ENCODE data around the gene DBNL. TPM values are rescaled to one million over a fixed set of nuclear protein-coding genes. Genes with fewer than 3 reads are reported as not detected.
A peak's percentile ranks its signal among the peaks of the same experiment; 100 is the strongest.

The DBNL gene
- total RNA-seq, 1 donor from 2014 or later: 94.5 TPM

DNA sequence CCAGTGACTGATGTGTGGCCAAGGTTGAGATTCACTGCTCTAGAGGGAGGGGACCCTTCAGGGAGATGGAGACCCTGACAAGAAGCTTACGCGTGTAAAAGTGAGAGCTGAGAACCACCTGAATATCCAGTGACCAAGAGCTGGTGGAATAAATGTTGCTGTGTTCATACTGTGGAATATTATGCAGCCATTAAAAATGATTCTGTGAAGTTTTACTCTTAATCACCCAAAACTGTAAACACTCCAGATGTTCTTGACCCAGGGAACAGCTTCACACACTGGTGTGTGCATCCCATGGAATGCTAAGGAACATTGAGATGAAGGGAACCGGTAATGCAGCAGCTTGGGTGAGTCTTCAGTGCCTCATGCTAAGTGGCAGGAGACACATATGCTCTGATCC is 42.1 kb downstream of the DBNL start:
- Mint-ChIP-seq H3K9me3 (ENCODE audit: unreplicated experiment) (no peaks in the 10 kb centered on the region), H3K4me3 (ENCODE audit: unreplicated experiment) (no peak overlapping the region), H3K4me1 (ENCODE audit: unreplicated experiment) (peaks cover 73% of the 10 kb centered on the region), H3K36me3 (ENCODE audit: unreplicated experiment) (no peaks in the 10 kb centered on the region), H3K27ac (ENCODE audit: unreplicated experiment) (peak overlapping the region; percentile 80), H3K27me3 (ENCODE audit: unreplicated experiment) (no peaks in the 10 kb centered on the region)
- no peak for DNase-seq (ENCODE audit: extremely low spot score, unreplicated experiment)
- TF ChIP-seq, protein P1, sequence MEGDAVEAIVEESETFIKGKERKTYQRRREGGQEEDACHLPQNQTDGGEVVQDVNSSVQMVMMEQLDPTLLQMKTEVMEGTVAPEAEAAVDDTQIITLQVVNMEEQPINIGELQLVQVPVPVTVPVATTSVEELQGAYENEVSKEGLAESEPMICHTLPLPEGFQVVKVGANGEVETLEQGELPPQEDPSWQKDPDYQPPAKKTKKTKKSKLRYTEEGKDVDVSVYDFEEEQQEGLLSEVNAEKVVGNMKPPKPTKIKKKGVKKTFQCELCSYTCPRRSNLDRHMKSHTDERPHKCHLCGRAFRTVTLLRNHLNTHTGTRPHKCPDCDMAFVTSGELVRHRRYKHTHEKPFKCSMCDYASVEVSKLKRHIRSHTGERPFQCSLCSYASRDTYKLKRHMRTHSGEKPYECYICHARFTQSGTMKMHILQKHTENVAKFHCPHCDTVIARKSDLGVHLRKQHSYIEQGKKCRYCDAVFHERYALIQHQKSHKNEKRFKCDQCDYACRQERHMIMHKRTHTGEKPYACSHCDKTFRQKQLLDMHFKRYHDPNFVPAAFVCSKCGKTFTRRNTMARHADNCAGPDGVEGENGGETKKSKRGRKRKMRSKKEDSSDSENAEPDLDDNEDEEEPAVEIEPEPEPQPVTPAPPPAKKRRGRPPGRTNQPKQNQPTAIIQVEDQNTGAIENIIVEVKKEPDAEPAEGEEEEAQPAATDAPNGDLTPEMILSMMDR (IDR thresholded peaks at IDR 0.05): no peak

DNA sequence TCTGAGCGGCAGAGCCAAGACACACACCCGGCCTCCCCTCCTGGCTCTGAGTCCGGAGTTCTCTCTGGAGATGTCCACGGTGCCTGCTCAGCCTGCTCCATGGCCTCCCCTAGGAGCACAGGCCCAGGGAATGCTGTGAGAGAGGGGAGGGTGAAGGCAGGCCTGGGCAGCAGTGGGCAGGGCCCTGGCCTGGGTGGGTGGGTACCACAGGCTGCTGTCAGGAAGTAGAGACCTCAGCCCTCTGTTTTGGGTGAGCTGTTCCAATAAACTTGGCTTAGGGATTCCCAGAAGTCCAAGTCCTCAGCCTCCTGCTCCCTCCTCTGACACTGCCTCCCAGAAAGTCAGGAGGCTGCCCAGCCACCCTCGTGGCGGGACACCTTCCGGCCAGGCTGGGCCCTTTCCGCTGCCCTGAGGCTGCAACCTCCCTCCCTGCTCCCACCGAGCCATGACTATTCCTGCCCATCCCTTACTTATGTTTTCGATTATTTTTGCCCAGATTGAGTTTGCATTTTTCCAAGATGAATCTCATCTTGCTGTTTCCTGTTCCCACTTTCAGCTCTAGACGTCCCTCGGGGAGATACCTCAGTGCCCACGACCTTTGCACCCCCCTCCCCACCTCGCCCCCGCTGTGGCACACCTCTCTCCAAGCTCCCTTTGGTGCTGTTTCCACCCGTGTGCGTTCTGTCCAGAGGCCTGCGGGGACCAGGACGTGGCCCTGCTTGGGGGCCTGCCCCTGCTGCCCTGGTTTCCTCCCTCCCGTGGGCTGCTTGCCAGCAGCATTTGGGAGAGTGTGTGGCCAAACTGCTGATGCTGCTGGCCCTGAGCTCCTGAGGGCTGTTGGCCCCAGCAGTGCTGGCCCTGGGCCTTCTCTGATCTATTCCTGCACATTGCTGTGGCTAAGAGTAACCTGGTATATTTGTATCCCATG is 43.7 kb downstream of the DBNL start:
- DNase-seq (ENCODE audit: extremely low spot score, unreplicated experiment): peak; percentile 94
- TF ChIP-seq, protein P1 (IDR thresholded peaks at IDR 0.05): no peak
- no peaks in the 10 kb centered on the region for H3K36me3 Mint-ChIP-seq (ENCODE audit: unreplicated experiment)
- peaks cover 68% of the 10 kb centered on the region for H3K4me1 Mint-ChIP-seq (ENCODE audit: unreplicated experiment)
- H3K9me3 Mint-ChIP-seq (ENCODE audit: unreplicated experiment): no peaks in the 10 kb centered on the region
- no peaks in the 10 kb centered on the region for H3K27me3 Mint-ChIP-seq (ENCODE audit: unreplicated experiment)
- peak overlapping the region; percentile 41 for H3K4me3 Mint-ChIP-seq (ENCODE audit: unreplicated experiment)
- H3K27ac Mint-ChIP-seq (ENCODE audit: unreplicated experiment): peak overlapping the region; percentile 80

DNA sequence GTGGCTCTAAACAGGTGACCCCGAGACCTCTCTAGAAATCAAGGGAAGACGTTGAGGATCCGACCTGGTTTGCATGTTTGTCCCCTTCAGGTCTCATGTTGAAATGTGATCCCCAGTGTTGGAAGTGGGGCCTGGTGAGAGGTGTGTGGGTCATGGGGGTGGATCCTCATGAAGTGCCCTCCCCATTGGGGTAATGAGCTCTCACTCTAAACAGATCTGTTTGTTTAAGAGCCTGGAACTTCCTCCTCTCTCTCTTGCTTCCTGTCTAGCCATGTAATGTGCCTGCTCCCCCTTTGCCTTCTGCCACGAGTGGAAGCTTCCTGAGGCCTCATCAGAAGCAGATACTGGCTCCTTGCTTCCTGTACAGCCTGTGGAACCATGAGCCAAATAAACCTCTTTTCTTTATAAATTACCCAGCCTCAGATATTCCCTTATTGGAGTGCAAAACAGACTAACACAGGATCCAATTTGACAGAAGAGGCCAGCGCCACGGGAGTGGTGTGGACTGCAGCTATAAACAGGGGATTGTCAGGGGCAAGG is 48.7 kb downstream of the DBNL start:
- Mint-ChIP-seq H3K9me3 (ENCODE audit: unreplicated experiment) (no peaks in the 10 kb centered on the region), H3K27me3 (ENCODE audit: unreplicated experiment) (no peaks in the 10 kb centered on the region), H3K36me3 (ENCODE audit: unreplicated experiment) (no peaks in the 10 kb centered on the region), H3K4me3 (ENCODE audit: unreplicated experiment) (no peak overlapping the region), H3K27ac (ENCODE audit: unreplicated experiment) (no peak overlapping the region), H3K4me1 (ENCODE audit: unreplicated experiment) (peaks cover 52% of the 10 kb centered on the region)
- DNase-seq (ENCODE audit: extremely low spot score, unreplicated experiment): no peak
- TF ChIP-seq, protein P1 (IDR thresholded peaks at IDR 0.05): no peak

DNA sequence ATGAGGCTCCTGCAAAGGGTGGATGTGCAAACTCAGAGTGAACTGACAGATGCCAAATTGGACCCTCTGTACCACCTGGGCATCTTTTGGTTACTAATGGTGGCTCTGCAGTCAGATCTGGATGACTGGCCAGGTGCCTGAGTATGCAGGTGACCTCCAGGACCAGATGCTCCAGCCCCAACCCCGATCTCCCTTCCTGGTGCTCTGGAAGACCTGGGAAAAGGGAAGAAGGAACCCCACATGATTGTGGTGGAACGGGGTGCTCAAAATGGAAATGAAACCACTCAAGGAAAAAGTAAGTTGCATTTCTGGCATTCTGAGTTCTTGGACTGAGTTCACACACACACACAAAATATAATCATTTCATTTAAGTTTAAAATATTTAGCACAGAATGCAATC is 49.9 kb downstream of the DBNL start:
- H3K27me3 Mint-ChIP-seq (ENCODE audit: unreplicated experiment): no peaks in the 10 kb centered on the region

More for the DNA sequence above, 49.9 kb downstream of the DBNL start:
- peaks cover 46% of the 10 kb centered on the region for H3K4me1 Mint-ChIP-seq (ENCODE audit: unreplicated experiment)
- DNase-seq (ENCODE audit: extremely low spot score, unreplicated experiment): no peak
- H3K27ac Mint-ChIP-seq (ENCODE audit: unreplicated experiment): peak overlapping the region; percentile 32
- no peak overlapping the region for H3K4me3 Mint-ChIP-seq (ENCODE audit: unreplicated experiment)
- H3K36me3 Mint-ChIP-seq (ENCODE audit: unreplicated experiment): no peaks in the 10 kb centered on the region
- no peaks in the 10 kb centered on the region for H3K9me3 Mint-ChIP-seq (ENCODE audit: unreplicated experiment)
- TF ChIP-seq, protein P1 (IDR thresholded peaks at IDR 0.05): no peak

Measured in osteocyte (in vitro differentiated cells).